Left lung (tissue), 10 donors: ENCODE measurements around the gene TGFB2. TPM values are rescaled to one million over a fixed set of nuclear protein-coding genes. Genes with fewer than 3 reads are reported as not detected.
A peak's percentile ranks its signal among the peaks of the same experiment; 100 is the strongest.

Experiments
- ATAC-seq: fragments of 200-7000 bp; cut with Tn5 transposase; one replicate; pipeline ENCODE4 v1.9.1; 2020; ENCODE audit warnings: moderate library complexity
- DNase-seq, 4 donors: peaks; one replicate each; pipeline ENCODE4 v3.0.0-alpha.2; 2013 to 2020
- H3K27ac ChIP-seq, 2 donors: fragments of 200-600 bp; sonication (generic) in 1 of 2; one replicate each; pipeline versions ENCODE4 v1.5.0 to v1.8.0; 2020 to 2021
- H3K27me3 ChIP-seq, 2 donors: fragments of 200-600 bp; sonication (generic) in 1 of 2; one replicate each; pipeline versions ENCODE4 v1.5.0 to v1.8.0; 2020 to 2021
- H3K36me3 ChIP-seq, 2 donors: fragments of 200-600 bp; sonication (generic) in 1 of 2; one replicate each; pipeline versions ENCODE4 v1.5.0 to v1.8.0; 2020 to 2021
- H3K4me1 ChIP-seq, 2 donors: fragments of 200-600 bp; one replicate each; pipeline ENCODE4 v1.8.0; 2021
- H3K4me3 ChIP-seq, 2 donors: fragments of 200-600 bp; sonication (generic) in 1 of 2; one replicate each; pipeline versions ENCODE4 v1.5.0 to v1.8.0; 2020 to 2021; ENCODE audit warnings: mild to moderate bottlenecking in 1 of 2
- H3K9me3 ChIP-seq, 2 donors: fragments of 200-600 bp; sonication (generic) in 1 of 2; one replicate each; pipeline versions ENCODE4 v1.5.0 to v1.8.0; 2020 to 2021
- intact Hi-C, 2 donors: fragments of 100-400 bp; cut with DNase I; formaldehyde crosslinking; loops; one replicate each; pipeline versions ENCODE4 v1.11.2 to v1.14.2; 2022
- polyA plus RNA-seq, 6 donors: library from polyadenylated mRNA; unstranded; fragments of 120-200 nt; gene quantifications; one replicate each; pipeline ENCODE4 v1.2.1, GENCODE V29; 2013; ENCODE audit not compliant: insufficient read length in 6 of 6
- total RNA-seq, 2 donors: library from RNA; stranded (reverse); fragmentation: NEBNext Ultra II Directional; extraction: Animal tissue kit (Norgen Biotek cat#: 25700); gene quantifications; one replicate each; pipeline ENCODE4 v1.2.1, GENCODE V29; 2021
- TF ChIP-seq, protein P1 (sequence below), 2 donors: fragments of 200-600 bp; sonication (generic) in 1 of 2; IDR thresholded peaks; one replicate each; pipeline versions ENCODE4 v1.5.0 to v1.8.0; 2021; ENCODE audit warnings: antibody characterized with exemption in 2 of 2
- donor health status: DM: no; HTN: yes; CAD: no.
- donor health status: DM: no; HTN: no; CAD: no.

The TGFB2 gene
- total and polyA plus RNA-seq, 8 donors: 9.8 to 177 (median 136) TPM

DNA sequence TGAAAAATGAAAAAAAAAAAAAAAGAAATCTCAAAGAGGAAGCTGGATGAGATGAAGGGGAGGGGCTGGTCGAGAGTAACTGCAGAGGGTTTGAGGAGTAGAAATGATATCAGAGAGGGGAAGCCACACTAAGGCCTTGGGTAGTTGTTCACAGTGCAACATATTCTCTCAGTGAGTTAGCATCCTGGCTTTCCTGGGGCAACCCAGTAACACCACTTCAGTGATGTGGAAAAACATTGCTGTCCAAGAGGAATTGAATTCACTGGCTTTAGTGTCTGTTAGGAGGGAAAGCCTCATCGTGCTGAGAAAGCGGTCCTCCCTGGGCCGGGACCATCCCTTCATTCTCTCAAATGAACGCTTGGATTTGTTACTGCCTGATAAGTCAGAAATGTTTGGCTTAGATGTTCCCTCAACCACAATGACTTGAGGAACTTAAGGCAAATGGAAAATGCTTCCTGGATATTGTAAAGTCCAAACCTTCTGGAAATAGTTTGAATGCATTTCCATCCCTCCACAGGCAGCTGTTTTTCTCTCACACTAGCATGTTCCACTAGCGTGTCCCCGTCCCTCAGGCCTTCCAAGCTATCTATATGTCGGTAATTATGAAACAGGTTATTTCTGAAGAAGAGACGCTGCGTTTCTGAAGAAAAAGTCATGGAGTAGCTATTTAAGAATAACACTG lies 12.2 kb downstream of the TGFB2 start:
- intact Hi-C loops: no loop called here
- ATAC-seq: peak; percentile 52
- H3K36me3 ChIP-seq: no peaks in the 10 kb centered on the region
- peaks cover 0 to 7% of the 10 kb centered on the region in 2 donors for H3K4me1 ChIP-seq
- TF ChIP-seq, protein P1, sequence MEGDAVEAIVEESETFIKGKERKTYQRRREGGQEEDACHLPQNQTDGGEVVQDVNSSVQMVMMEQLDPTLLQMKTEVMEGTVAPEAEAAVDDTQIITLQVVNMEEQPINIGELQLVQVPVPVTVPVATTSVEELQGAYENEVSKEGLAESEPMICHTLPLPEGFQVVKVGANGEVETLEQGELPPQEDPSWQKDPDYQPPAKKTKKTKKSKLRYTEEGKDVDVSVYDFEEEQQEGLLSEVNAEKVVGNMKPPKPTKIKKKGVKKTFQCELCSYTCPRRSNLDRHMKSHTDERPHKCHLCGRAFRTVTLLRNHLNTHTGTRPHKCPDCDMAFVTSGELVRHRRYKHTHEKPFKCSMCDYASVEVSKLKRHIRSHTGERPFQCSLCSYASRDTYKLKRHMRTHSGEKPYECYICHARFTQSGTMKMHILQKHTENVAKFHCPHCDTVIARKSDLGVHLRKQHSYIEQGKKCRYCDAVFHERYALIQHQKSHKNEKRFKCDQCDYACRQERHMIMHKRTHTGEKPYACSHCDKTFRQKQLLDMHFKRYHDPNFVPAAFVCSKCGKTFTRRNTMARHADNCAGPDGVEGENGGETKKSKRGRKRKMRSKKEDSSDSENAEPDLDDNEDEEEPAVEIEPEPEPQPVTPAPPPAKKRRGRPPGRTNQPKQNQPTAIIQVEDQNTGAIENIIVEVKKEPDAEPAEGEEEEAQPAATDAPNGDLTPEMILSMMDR (IDR thresholded peaks at IDR 0.05): no peak
- H3K27ac ChIP-seq: peak overlapping the region in 1 of 2 donors; percentile 10
- no peaks in the 10 kb centered on the region for H3K9me3 ChIP-seq
- DNase-seq: no peak
- H3K4me3 ChIP-seq: no peak overlapping the region
- H3K27me3 ChIP-seq: no peaks in the 10 kb centered on the region

DNA sequence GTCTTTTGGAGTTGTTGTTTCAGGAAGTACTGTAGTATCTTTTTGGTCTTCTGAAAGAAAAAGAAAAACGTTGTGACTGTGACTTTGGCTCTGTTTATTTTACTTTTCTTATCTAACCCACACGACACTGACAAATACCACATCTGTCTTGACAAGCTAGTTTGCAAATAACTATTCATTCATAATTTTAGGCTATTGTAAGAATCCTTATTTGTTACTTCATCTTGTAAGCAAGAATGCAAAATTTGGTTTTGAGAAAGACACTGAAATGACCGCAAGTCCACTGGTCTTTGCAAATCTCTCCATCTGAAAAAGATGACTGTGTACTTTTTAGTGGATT lies 12.7 kb downstream of the TGFB2 start:
- intact Hi-C loops: no loop called here
- Histone ChIP-seq H3K9me3 (no peaks in the 10 kb centered on the region), H3K27me3 (no peaks in the 10 kb centered on the region), H3K36me3 (no peaks in the 10 kb centered on the region), H3K4me3 (no peak overlapping the region), H3K4me1 (peaks cover 0 to 7% of the 10 kb centered on the region in 2 donors), H3K27ac (peak overlapping the region in 1 of 2 donors; percentile 10)
- ATAC-seq: no peak
- TF ChIP-seq, protein P1 (IDR thresholded peaks at IDR 0.05): no peak
- no peak for DNase-seq

DNA sequence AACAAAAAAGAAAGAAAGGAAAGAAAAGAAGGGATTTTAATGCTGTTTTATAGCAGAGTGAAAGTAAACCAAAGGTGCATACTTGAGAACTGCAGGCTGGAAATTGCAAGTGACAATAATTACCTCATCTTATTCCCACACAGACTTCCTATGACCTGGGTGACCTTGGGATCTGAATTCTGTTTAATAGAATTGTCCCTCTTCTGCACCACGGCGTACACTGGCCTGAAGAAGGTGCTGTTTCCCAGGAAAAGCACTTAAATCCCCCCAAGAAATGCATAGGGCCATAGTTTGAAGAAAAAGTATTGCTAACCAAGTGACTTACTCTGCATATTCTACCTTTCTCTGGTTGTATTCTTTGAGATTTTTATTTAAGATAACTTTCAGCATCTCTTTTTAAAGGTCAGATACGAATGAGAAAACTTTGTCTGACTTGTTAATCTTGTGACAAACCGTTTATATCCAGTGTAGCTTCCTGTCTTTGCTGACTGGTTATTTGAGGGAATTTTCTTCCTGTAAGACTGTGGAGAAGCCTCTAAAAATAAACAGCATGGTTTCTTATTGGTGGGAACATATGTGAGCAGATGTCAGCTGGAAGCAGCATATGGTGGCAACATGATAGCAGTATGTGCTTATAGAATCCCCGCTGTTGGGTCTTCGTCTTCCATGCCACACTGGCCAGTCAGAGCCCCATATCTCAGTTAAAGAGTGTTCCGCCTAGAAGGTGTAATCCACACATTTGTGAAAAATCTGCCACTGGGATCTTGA lies 16.3 kb downstream of the TGFB2 start:
- Histone ChIP-seq H3K27me3 (no peaks in the 10 kb centered on the region), H3K27ac (no peak overlapping the region), H3K9me3 (no peaks in the 10 kb centered on the region), H3K4me3 (no peak overlapping the region), H3K36me3 (no peaks in the 10 kb centered on the region), H3K4me1 (peaks cover 6 to 24% of the 10 kb centered on the region in 2 donors)
- TF ChIP-seq, protein P1 (IDR thresholded peaks at IDR 0.05): peak in 1 of 2 donors; percentile 29
- peak in 1 of 4 donors; percentile 56 for DNase-seq
- intact Hi-C loops: no loop called here
- peak; percentile 47 for ATAC-seq

DNA sequence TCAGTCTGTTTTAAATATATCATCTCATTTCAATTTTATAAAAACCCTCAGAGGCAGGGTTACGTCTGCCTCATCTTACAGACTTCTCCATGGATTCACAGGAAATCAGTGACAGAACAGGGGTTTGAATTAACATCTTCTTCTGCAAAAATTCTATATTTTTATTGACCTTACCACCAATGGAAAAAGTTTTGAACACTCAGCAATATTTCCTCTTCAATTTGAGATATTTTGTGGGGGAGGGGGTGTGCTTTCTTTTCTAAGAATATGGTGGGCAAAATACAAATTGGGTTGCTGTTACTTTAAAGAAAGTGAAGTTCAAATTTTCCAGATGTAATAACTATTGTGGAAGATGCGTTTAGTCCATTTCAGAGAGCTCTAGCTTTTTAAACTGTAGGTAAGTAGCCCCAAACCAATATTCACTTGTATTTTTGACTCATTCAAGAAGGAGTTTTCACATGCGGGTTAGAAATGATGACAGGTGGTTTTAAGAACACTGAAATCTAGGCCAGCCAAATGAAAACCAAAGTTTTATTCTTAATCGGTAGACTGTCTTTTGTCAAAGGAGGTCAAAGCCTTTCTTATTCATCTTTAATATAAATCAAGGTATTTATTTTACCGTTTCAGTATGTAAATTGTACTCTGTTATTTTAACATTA lies 17.4 kb downstream of the TGFB2 start:
- DNase-seq: no peak
- Histone ChIP-seq H3K27me3 (no peaks in the 10 kb centered on the region), H3K9me3 (no peaks in the 10 kb centered on the region), H3K4me3 (no peak overlapping the region), H3K36me3 (no peaks in the 10 kb centered on the region), H3K27ac (no peak overlapping the region), H3K4me1 (peaks cover 6 to 21% of the 10 kb centered on the region in 2 donors)
- intact Hi-C loops: no loop called here
- TF ChIP-seq, protein P1 (IDR thresholded peaks at IDR 0.05): no peak
- ATAC-seq: no peak

DNA sequence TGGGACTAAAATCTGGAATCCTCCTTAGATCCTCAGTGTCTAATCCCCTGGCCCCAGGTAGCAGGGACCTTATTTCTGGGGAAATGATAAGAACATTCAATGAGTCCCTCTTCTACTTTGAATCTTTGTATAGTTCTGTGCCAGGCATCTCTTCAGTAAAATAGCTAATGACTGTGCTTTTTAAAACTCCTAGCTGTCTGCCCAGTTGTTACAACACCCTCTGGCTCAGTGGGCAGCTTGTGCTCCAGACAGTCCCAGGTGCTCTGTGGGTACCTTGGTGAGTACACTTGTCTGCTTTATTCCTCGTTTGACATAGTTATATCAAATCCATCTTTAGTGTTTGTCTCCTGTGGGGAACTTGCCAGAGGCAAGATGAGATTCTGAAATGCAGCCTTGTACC lies 18.0 kb downstream of the TGFB2 start:
- Histone ChIP-seq H3K27ac (no peak overlapping the region), H3K36me3 (no peaks in the 10 kb centered on the region), H3K27me3 (no peaks in the 10 kb centered on the region), H3K9me3 (no peaks in the 10 kb centered on the region), H3K4me1 (peaks cover 6 to 21% of the 10 kb centered on the region in 2 donors), H3K4me3 (no peak overlapping the region)
- TF ChIP-seq, protein P1 (IDR thresholded peaks at IDR 0.05): no peak
- DNase-seq: no peak
- intact Hi-C loops: no loop called here
- ATAC-seq: no peak
